ENCODE results near the gene RPL13. TPM values are rescaled to one million over a fixed set of nuclear protein-coding genes. Genes with fewer than 3 reads are reported as not detected.

Gene RPL13
- total RNA-seq, 2 experiments from 2014 or later, result 2,645 to 2,648 TPM

- CTCF ChIA-PET, result no interaction called here
- POLR2A ChIA-PET, result no interaction called here
These were observed 12.2 kb downstream of the RPL13 start for GRCh38 chr16:89572485-89573205.

GRCh38 chr16:89573826-89574680 lies 13.6 kb downstream of the RPL13 start:
- ChIA-PET POLR2A (no interaction called here), CTCF (interaction anchor here (0.9 kb wide), 1 partner anchor 24 kb away, joined by 3 read pairs; no protein-coding TSS in a partner anchor)

GRCh38 chr16:89574681-89575246 lies 14.3 kb downstream of the RPL13 start:
- POLR2A ChIA-PET, result no interaction called here
- CTCF ChIA-PET, result interaction anchor here (0.6 to 1.8 kb wide), 5 partner anchors 11 to 125 kb away, joined by 3 to 5 read pairs (median 5); no protein-coding TSS in a partner anchor

GRCh38 chr16:89575247-89576152 lies 15.0 kb downstream of the RPL13 start, which contains the start of gene CPNE7:
Gene CPNE7 (plus strand): TSS chr16:89575758. CDS start chr16:89575898, 140 bp downstream.
- ChIA-PET CTCF (interaction anchor here (0.6 to 1.8 kb wide), 8 partner anchors 8 to 207 kb away, joined by 3 to 5 read pairs (median 4); no protein-coding TSS in a partner anchor), POLR2A (interaction anchor here (0.6 kb wide), 1 partner anchor 96 kb away, joined by 3 read pairs; no protein-coding TSS in a partner anchor)

GRCh38 chr16:89576153-89577054 lies 15.9 kb downstream of the RPL13 start:
- POLR2A ChIA-PET, result no interaction called here
- CTCF ChIA-PET, result interaction anchor here (0.8 to 1.8 kb wide), 5 partner anchors 9 to 124 kb away, joined by 3 to 5 read pairs (median 4); no protein-coding TSS in a partner anchor

GRCh38 chr16:89577055-89577759 lies 16.7 kb downstream of the RPL13 start:
- POLR2A ChIA-PET, result no interaction called here
- CTCF ChIA-PET, result no interaction called here

- POLR2A ChIA-PET, result no interaction called here
- CTCF ChIA-PET, result no interaction called here
These were observed 18.9 kb downstream of the RPL13 start for GRCh38 chr16:89579351-89579750.

- POLR2A ChIA-PET, result no interaction called here
These were observed 20.7 kb downstream of the RPL13 start for GRCh38 chr16:89581045-89581695.

GRCh38 chr16:89581861-89582563 lies 21.5 kb downstream of the RPL13 start:
- ChIA-PET POLR2A (no interaction called here), CTCF (no interaction called here)

More at GRCh38 chr16:89581045-89581695, 20.7 kb downstream of the RPL13 start:
- CTCF ChIA-PET, result no interaction called here

- ChIA-PET POLR2A (no interaction called here), CTCF (no interaction called here)
These were observed 22.2 kb downstream of the RPL13 start for GRCh38 chr16:89582614-89583196.

GRCh38 chr16:89583197-89583894 lies 22.9 kb downstream of the RPL13 start:
- ChIA-PET CTCF (no interaction called here), POLR2A (no interaction called here)

- ChIA-PET CTCF (interaction anchor here (1.2 kb wide), 1 partner anchor 16 kb away, joined by 3 read pairs; no protein-coding TSS in a partner anchor), POLR2A (no interaction called here)
These were observed 23.6 kb downstream of the RPL13 start for GRCh38 chr16:89583895-89584644.

GRCh38 chr16:89584768-89585549 lies 24.5 kb downstream of the RPL13 start:
- ChIA-PET POLR2A (no interaction called here), CTCF (interaction anchor here (1.2 kb wide), 1 partner anchor 15 kb away, joined by 3 read pairs; no protein-coding TSS in a partner anchor)

GRCh38 chr16:89586218-89586617 lies 25.7 kb downstream of the RPL13 start:
- CTCF ChIA-PET, result interaction anchor here (1.0 kb wide), 1 partner anchor 114 kb away, joined by 4 read pairs; no protein-coding TSS in a partner anchor
- POLR2A ChIA-PET, result no interaction called here

Data from activated CD8-positive, alpha-beta memory T cell treated with anti-CD3 and anti-CD28 coated beads for 36 hours (primary cell).